Activated CD4-positive, CD25-positive, alpha-beta regulatory T cell treated with anti-CD3 and anti-CD28 coated beads, Interleukin-2, amount 50 U/mL, for 24 hours (primary cell): ENCODE data around the gene OR5AK2.
"Not testable (repeated sequence)": the region's sequence is repeated elsewhere in the genome, so short reads cannot be mapped to it uniquely, and the experiment has no call there.

Experiments
- ATAC-seq, 2 donors: fragments of 150-1000 bp; cut with Tn5 transposase; one replicate each; pipeline ENCODE4 v1.10.0; 2021; ENCODE audit warnings: mild to moderate bottlenecking in 1 of 2, moderate library complexity in 1 of 2

Gene OR5AK2

GRCh38 chr11:56988614-56989013 lies at the start of gene OR5AK2:
Gene OR5AK2 (plus strand): TSS chr11:56988914. CDS start chr11:56988914, 0 bp downstream.
- no peak for ATAC-seq

DNA sequence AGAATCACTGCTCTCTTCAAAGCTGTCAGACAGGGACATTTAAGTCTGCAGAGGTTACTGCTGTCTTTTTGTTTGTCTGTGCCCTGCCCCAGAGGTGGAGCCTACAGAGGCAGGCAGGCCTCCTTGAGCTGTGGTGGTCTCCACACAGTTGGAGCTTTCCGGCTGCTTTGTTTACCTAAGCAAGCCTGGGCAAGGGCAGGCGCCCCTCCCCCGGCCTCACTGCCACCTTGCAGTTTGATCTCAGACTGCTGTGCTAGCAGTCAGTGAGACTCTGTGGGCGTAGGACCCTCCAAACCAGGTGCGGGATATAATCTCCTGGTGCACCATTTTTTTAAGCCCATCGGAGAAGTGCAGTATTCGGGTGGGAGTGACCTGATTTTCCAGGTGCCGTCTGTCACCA lies 43.2 kb upstream of the OR5AK2 start:
- ATAC-seq, result not testable (repeated sequence)

- no peak for ATAC-seq
Measured at GRCh38 chr11:56948991-56949515, 39.7 kb upstream of the OR5AK2 start.

GRCh38 chr11:56950510-56950909 lies 38.2 kb upstream of the OR5AK2 start:
- ATAC-seq, result no peak

DNA sequence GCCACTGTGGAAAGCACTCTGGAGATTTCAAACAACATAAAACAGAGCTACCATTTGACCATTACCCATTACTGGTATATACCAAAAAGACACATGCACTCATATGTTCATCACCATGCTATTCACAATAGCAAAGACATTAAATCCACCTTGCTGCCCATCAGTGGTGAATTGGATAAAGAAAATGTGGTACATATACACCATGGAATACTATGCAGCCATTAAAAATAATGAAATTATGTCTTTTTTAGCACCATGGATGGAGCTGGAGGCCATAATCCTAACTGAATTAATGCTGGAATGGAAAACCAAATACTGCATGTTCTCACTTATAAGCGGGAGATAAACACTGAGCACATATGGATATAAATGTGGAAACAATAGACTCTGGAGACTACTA lies 34.8 kb upstream of the OR5AK2 start:
- not testable (repeated sequence) for ATAC-seq

- no peak for ATAC-seq
Measured at GRCh38 chr11:56961609-56962008, 27.1 kb upstream of the OR5AK2 start.

DNA sequence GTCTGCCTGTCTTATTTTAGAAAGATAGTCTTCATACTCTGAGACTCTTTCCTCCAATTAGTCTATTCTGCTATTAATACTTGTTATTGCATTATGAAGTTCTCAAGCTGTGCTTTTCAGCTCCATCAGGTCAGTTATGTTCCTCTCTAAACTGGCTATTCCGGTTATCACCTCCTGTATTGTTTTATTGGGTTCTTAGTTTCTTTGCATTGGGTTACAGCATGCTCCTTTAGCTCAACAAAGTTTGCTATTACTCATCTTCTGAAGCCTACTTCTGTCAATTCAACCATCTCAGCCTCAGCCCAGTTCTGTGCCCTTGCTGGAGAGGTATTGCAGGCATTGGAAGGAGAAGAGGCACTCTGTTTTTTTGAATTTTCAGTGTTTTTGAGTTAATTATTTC lies 21.0 kb upstream of the OR5AK2 start:
- ATAC-seq, result no peak

- ATAC-seq, result no peak
Measured at GRCh38 chr11:56968524-56968923, 20.2 kb upstream of the OR5AK2 start.

DNA sequence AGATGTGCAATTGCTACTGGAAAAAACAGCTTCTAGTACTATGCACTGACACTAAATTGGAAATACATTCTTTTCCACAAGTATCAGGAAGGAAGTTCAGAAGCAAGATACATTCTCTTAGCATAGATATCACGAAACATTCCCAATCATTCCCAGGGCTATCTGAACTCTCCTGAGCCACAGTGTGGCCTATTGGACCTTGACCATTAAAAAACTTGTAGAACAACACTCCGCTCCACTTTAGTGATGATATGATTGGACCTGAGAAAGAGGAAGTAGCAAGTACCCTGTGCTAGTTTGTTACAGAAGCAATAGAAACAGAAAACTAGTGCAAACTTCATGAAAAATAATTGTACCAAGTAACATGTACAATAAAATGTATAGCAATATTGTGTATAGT lies 11.4 kb upstream of the OR5AK2 start:
- ATAC-seq, result no peak

DNA sequence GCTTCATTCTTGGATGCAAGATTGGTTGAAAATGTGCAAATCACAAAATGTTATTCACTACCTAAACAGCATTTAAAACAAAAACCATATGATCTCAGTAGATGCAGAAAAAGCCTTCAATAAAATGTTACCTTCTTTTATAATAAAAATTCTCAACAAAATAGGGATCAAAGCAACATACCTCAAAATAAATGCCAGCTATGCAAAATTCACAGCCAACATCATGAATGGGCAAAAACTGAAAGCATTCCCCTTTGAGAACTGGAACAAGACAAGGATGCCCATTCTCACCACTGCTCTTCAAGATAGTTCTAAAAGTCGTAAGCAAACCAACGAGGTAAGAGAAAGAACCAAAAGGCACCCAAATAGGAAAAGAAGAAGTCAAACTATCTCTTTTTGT lies 2.0 kb downstream of the OR5AK2 start:
- ATAC-seq, result no peak

DNA sequence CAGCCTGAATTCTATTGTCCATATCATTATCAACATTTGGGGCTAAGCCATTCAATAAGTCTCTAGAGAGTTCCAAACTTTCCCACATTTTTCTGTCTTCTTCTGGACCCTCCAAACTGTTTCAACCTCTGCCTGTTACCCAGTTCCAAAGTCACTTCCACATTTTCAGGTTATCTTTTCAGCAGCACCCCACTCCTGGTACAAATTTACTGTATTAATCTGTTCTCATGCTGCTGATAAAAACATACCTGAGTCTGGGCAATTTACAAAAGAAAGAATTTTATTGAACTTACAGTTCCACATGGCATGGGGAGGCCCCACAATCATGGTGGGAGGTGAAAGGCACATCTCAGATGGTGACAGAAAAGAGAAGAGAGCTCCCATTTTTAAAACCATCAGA lies 5.8 kb downstream of the OR5AK2 start:
- no peak for ATAC-seq

GRCh38 chr11:57001674-57002401 lies 13.1 kb downstream of the OR5AK2 start:
- no peak for ATAC-seq

- ATAC-seq, result no peak
Measured at GRCh38 chr11:57008373-57008772, 19.7 kb downstream of the OR5AK2 start.

DNA sequence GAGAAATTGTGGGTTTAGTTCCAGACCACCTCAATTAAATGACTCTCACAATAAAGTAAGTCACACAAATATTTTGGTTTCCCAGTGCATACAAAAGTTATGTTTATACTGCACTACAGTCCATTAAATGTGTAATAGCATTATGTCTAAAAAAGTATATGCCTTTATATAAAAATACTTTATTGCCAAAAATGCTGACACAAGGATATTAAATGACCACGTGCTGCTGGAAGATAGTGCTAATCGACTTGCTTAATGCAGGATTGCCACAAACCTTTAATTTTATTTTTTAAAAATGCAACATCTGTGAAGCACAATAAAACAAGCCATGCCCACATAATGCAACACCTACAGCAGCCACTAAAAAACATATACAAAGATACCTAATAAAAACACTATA lies 27.0 kb downstream of the OR5AK2 start:
- no peak for ATAC-seq

- ATAC-seq, result no peak
Measured at GRCh38 chr11:57031556-57031955, 42.8 kb downstream of the OR5AK2 start.
